GM06990 (cell line): ENCODE measurements around the gene AKAP17A.
A peak's percentile ranks its signal among the peaks of the same experiment; 100 is the strongest.

ENCODE experiments used
- DNase-seq: peaks from one replicate; pipeline ENCODE4 v3.0.0-alpha.2; 2011; ENCODE audit not compliant: insufficient read length; ENCODE audit errors: extremely low read depth
- H3K27me3 ChIP-seq: replicated peaks from 2 replicates; pipeline ENCODE4 v1.6.0; 2011; ENCODE audit warnings: low read length; ENCODE audit not compliant: control insufficient read depth, insufficient read depth
- H3K36me3 ChIP-seq: 2 replicates; pipeline ENCODE4 v1.5.1; 2011; ENCODE audit warnings: low read length; ENCODE audit not compliant: control insufficient read depth, insufficient read depth
- H3K4me3 ChIP-seq: replicated peaks from 2 replicates; pipeline ENCODE4 v1.5.1; 2011; ENCODE audit warnings: low read depth, mild to moderate bottlenecking, control low read depth, low read length
- CTCF ChIP-seq: IDR thresholded peaks from 2 replicates; pipeline ENCODE4 v1.5.1; 2011; ENCODE audit warnings: low read length, control low read depth, mild to moderate bottlenecking, inconsistent platforms; ENCODE audit not compliant: insufficient read depth, poor library complexity, severe bottlenecking

AKAP17A gene

GRCh38 chrX:1592470-1593142 is 1.2 kb downstream of the AKAP17A start:
- Histone ChIP-seq H3K27me3 (no peaks in the 10 kb centered on the region), H3K36me3 (peaks cover 35% of the 10 kb centered on the region), H3K4me3 (peak overlapping the region; percentile 96)
- peak; percentile 62 for DNase-seq
- no peak for TF ChIP-seq CTCF

- TF ChIP-seq CTCF, result no peak
- peaks cover 38% of the 10 kb centered on the region for H3K36me3 ChIP-seq
- no peaks in the 10 kb centered on the region for H3K27me3 ChIP-seq
- peak overlapping the region; percentile 96 for H3K4me3 ChIP-seq
- DNase-seq, result no peak
Observed at GRCh38 chrX:1593286-1594271, 2.2 kb downstream of the AKAP17A start.

DNA sequence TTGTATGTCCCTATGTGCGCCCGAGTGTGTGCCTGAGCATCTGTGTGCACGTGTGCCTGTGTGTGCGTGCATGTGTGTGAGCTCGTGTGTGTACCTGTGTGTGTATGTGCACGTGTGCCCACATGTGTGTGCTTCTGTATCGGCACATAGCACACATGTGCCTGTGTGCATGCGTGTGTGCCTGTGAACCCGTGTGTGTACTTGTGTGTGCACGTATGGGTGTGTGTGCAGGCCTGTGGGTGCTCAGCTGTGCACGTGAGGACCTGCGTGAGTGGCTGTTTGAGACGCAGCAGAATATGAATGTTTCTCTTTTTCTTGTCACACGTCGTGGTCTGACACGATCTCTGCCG is 4.3 kb downstream of the AKAP17A start:
- H3K27me3 ChIP-seq, result no peaks in the 10 kb centered on the region
- TF ChIP-seq CTCF, result no peak
- H3K4me3 ChIP-seq, result no peak overlapping the region
- H3K36me3 ChIP-seq, result peaks cover 58% of the 10 kb centered on the region
- no peak for DNase-seq

GRCh38 chrX:1596676-1597344 is 5.4 kb downstream of the AKAP17A start:
- H3K36me3 ChIP-seq, result peaks cover 65% of the 10 kb centered on the region

More at GRCh38 chrX:1596676-1597344, 5.4 kb downstream of the AKAP17A start:
- H3K27me3 ChIP-seq, result no peaks in the 10 kb centered on the region
- H3K4me3 ChIP-seq, result no peak overlapping the region
- no peak for DNase-seq
- TF ChIP-seq CTCF, result no peak
